Measurements from ENCODE around the gene DUXA.
A peak's percentile ranks its signal among the peaks of the same experiment; 100 is the strongest.
"Not testable (repeated sequence)": the region's sequence is repeated elsewhere in the genome, so short reads cannot be mapped to it uniquely, and the experiment has no call there.

Gene DUXA

DNA sequence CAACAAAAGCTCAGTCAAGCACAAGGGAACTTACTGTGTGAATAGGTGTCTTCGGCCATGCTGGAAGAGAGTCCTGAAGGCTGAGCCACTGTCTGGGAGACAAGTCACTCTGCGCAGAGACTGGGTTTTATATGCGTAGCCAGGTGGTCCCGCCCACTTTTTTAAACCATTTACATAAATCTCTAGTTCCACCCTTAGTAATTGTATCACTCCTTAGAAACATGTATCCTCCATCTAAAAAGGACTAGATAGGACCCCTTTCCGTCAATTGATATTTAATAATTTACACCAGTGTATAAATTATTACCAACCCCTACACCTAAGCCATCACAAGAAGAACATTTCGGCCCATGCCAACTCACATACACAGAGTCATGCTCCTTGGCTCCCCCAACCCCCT, at the start of gene DUXA:
Gene DUXA, minus strand, starts transcription at position 101 of the 400 bp plus-strand sequence. Its CDS starts 42 bp downstream, at position 59.
- no peak for DNase-seq (ENCODE audit: low spot score)

DNA sequence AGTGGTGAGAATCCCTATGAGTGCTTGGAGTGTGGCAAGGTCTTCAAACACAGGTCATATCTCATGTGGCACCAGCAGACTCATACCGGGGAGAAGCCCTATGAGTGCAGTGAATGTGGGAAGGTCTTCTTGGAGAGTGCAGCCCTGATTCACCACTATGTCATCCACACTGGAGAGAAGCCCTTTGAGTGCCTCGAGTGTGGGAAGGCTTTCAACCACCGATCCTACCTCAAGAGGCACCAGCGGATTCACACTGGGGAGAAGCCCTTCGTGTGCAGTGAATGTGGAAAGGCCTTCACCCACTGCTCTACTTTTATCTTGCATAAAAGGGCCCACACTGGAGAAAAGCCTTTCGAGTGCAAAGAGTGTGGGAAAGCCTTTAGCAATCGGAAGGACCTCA, 44.8 kb upstream of the DUXA start:
- no peak for DNase-seq (ENCODE audit: low spot score)

DNA sequence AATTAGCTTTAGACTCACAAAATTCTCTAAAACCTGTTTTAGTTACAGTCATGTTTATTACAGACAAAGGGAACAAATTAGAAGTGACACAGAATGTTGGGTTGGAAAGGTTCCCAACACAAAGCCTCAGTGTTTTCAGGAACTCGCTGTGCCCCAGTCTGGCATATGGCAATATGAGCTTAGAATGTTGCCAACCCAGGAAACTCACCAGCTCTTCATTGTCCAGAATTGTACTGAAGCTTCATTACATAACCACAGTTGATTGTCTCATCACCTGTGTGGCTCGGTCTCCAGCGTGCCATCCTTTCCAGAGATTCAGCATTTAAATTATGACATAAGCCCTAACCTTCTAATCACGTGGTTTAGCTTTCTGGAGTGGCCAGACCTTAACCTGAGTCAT, 43.1 kb upstream of the DUXA start:
- no peak for DNase-seq (ENCODE audit: low spot score)

DNA sequence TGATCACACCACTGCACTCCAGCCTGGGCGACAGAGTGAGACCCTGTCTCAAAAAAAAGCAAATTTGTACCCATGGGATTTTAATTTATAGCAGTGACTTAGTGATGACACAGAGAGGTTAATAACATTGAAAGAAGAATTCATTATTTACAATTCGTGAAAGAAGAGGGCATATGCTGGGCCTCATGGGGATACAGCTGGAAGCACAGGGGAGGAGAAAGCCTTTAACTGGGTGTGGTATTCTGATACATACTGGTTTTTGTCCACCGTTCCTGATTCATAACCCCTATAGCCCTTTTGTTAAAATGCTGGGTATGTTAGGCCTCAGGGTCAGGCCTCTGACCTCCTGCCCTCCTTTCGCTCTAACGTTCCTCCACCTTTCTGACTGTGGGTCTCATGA, 34.9 kb upstream of the DUXA start:
- no peak for DNase-seq (ENCODE audit: low spot score)

DNA sequence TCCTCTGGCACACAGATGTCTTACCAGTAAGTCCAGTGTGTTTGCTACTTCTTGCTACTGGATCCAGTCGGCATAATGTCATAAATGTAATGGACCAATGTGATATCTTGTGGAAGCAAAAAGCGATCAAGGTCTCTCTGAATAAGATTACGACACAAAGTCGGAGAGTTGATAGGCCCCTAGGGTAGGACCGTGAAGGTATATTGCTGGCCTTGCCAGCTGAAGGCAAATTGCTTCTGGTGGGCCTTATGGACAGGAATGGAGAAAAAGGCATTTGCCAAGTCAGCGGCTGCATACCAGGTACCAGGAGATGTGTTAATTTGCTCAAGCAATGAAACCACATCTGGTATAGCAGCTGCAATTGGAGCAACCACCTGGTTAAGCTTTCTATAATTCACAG, 30.6 kb upstream of the DUXA start:
- not testable (repeated sequence) for DNase-seq (ENCODE audit: low spot score)

DNA sequence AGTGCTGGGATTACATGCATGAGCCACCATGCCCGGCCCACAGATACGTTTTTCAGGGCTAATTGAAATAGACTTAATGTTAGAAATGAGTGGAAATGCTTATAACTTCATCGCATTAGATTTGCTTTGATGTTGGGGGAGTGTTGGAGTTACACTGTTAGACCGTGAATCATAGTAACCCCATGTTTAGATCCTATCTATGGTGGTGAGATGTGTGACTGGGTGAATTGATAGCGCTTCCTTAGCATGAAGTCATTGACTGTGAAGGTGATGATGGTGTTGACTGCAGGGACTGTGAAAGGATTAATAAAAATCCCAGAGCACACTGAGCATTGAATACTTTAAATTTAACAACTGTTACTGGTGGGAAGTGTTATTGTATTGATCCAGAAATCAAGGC, 25.7 kb upstream of the DUXA start:
- DNase-seq (ENCODE audit: low spot score) = no peak

DNA sequence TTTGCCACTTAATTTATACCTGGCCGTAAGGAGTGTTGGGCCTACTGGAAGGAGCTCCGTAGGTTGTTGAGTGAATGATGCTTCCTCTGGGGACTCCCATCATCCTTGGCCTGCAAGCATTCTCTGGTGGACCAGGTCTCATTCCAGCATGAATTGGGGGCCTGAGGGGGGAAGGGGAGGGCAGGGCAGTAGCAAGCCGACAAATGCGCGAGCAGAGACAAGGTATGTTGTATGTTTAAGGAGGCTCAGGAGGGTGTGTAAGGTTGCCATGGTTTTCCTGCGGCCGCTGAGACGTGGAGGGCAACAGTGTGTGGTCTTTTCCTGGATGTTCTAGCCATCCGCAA, 24.8 kb upstream of the DUXA start:
- no peak for DNase-seq (ENCODE audit: low spot score)

DNA sequence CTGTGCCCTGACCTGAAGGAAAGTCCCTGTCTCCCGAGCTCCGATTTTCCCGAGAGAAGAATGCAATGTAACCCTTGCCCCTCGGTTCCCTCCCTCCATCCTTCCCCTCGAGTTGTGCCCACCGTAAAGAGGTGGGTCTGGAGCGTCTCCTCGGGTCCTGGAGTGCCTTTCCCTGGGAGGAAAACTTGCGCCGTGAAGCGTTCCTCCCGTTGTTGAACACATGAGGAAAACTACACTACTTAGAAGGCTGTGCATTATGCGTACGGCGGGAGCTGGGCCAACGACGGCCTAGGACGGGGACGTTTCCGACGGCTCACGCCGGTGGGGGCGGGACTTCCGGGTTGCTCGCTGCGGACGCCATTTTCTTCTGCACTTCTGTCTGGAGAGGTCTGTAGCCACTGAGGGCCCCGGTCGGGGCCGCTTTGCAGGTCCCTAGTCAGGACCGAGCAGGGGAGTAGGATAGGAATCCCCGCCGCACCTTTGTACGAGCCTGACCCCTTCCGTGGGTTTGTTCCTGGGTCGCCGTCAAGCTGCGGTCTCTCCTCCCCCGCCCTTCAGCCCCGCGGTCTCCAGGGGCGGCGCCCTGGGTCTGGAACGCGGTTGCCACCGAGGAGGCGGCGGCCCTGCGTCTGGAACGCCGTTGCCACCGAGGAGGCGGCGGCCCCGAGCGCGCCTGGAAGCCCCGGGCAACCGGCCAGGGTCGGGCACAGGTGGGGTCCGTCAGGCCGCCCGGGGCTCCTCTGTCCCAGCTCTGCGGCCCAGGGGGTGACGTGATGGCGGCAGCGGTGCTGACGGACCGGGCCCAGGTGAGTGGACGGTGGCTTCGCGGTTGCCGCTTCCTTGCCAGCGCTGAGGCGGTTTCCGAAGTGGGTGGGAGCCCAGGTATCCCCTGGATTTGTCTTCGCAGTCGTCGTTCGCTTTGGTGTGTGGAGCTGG, 24.1 kb upstream of the DUXA start, which contains the start of gene ZNF264:
Gene ZNF264, plus strand, starts transcription at position 360 of the 936 bp plus-strand sequence. Its CDS starts 414 bp downstream, at position 774.
- peak; percentile 78 for DNase-seq (ENCODE audit: low spot score)

DNA sequence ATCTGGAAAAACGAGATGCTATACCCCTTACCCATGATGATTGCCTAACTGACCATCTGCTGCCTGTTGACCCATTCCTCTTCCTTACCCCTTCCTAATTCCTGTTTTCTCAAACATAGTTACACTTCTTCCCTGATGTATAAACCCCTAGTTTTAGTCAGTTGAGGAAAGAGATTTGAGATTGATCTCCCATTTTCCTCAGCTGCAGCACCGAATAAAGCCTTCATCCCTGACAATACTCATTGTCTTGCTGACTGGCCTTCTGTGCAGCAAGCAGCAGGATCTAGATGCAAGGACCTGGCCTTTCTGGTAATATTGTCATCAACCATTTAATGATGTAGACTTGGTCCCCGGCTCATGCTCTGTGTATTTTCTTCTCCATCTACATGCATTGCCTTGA, 23.0 kb upstream of the DUXA start:
- no peak for DNase-seq (ENCODE audit: low spot score)

DNA sequence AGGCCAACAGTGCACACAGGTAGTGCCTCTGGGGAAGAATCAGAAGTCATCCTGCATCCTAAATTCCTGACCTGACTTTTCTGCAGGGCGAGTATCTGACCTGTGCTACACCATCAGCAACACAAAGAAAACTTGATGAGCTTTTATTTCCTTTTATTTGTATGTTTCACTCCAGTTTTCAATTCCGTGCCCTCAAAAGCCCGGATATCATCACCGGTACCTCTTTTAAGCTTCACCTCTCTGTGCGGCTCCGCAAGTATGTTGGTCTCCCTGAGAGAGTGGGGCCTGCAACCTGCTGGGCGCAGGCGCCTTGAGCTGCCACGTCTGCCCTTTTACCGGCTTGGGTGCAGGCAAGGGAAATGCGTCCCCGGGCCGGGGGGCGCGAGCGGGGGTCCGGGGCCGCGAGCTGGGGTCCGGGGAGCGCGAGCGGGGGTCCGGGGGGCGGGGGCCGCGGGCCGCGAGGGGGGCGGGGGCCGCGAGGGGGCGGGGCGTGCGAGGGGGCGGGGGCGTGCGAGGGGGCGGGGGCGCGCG, 4.3 kb upstream of the DUXA start:
- no peak for DNase-seq (ENCODE audit: low spot score)

DNA sequence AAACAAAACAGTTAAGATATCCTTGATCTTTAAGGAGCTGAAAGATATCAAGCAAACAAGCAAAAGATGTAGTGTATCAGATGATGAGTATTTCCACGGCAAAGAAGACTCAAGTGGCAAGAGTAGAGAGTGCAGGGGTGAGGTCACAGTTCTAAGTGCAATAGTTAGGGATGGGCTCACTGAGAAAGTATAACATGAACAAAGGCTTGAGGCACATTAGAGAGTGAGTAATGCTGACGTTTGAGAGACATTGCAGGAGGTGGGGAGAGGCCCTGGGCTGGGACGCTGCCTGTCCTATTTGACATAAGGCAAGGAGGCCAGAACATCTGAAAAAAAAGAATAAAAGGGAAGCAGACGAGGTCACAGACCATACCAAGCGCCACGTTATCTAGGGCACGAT, 1.4 kb downstream of the DUXA start:
- DNase-seq (ENCODE audit: low spot score) = no peak

DNA sequence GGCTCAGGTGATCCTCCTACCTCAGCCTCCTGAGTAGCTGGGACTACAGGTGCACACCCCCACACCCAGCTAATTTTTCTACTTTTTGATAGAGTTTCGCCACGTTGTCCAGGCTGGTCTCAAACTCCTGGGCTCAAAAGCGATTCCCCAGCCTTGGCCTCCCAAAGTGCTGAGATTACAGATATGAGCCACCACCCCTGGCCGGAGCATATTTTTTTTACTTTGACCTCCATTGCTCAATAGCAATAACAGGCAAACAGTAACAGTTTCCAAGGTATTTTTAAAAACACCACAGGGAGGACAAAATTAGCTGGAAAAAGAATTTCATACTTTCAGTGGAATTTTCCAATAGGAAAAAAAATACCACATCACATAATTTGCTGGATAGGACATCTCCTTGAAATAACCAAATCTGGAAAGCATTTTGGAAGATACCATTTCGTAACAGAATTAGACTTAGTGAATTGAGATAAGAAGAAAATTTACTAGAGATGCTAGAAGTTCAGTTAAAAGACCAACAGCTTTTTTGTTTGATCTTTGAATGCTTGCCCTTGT, 5.2 kb downstream of the DUXA start:
- DNase-seq (ENCODE audit: low spot score) = no peak

DNA sequence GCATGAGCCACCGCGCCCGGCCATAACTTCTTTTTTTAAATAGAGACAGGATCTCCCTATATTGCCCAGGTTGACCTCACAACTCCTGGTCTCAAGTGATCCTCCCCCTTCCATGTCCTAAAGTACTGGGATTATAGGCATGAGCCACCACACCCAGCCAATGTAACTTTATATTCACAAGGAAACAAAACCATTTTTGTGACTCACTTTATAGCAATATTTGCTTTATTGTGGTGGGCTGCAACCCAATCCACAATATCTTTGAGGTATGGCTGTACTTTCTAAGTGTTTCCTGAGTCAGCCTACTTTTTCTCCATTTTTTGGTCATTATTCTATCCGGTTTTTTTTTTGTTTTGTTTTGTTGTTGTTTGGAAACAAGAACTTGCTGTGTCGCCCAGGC, 14.4 kb downstream of the DUXA start:
- DNase-seq (ENCODE audit: low spot score) = no peak

DNA sequence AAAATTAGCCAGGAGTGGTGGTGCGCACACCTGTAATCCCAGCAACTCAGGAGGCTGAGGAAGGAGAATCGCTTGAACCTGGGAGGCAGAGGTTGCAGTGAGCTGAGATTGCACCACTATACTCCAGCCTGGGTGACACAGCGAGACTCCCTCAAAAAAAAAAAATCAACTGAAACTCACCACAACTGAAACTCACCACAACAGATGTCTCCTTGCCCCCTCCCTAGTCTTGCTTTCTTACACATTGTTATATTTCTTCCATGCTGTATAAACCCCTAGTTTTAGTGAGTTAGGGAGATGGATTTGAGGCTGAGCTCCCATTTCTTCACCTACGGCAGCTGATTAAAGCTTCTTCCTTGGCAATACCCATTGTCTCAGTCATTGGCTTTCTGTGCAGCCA, 25.6 kb downstream of the DUXA start:
- no peak for DNase-seq (ENCODE audit: low spot score)

DNA sequence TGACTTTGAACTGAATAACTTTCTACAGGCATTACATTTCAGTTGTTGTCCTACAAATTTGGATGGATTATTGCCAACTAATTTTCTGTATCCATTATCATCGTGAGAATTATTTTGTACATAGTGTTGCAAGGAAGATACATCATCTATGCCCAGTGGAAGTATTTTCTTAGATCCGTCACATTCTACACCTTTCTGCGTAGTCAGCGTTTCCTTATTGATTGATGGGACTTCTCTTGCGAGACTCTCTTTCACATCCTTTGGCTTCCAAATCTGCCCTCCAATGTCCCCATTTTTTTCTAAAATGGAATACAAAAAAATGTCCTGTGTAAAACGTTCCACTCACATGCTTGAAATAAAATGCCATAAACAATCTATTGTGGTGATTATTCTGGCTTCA, 31.5 kb downstream of the DUXA start:
- DNase-seq (ENCODE audit: low spot score) = no peak

DNA sequence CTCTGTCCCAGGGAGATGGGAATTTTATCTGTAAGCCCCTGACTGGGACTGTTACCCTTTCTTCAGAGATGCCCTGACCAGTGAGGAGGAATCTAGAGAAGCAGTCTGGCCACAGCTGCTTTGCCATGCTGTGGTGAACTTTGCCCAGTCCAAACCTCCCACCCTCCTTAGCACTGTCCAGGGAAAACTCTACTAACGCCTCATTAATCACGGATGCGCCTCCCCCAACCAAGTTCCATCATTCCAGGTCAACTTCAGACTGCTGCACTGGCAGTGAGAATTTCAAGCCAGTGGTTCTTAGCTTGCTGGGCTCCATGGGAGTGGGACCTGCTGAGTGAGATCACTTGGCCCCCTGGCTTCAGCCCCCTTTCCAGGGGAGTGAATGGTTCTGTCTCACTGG, 39.9 kb downstream of the DUXA start:
- not testable (repeated sequence) for DNase-seq (ENCODE audit: low spot score)

DNA sequence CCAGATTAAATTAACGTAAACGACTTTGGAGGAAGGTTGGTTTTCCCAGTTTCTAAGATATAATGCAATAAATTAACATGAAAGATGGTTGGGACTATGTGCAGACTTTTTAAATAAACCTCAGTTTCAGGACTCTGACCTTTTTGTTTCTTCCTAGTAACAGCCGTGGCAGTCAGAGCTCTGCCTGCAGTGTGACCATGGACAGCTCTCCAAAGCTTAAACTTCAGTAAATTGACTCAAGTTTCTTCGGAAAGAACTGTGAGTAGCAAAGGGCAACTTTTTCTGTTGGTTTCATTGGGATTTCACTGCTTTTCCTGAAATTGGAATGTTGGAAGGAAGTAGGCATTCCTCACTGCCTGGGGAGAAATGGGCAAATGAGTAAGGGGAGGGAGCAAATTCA, 43.4 kb downstream of the DUXA start:
- DNase-seq (ENCODE audit: low spot score) = no peak

DNA sequence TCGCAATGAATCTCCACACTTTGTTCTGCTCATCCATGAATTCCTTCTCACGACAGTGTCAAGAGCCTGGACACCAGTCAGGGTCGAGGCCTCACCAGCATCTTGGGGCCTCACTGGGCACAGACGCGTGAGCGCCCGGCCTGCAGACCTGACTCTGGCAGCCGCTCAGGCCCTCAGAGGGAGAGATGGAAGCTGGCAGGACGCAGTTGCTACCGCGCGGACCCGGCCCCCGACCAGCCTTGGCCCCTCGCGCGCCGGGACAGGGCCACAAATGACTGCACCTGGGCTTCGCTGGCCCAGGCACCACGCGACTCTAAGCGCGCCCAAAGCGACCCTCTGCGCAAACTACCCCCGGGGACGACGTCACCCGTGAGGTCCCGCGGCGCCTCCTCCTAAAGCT, 48.4 kb downstream of the DUXA start:
- no peak for DNase-seq (ENCODE audit: low spot score)

DNA sequence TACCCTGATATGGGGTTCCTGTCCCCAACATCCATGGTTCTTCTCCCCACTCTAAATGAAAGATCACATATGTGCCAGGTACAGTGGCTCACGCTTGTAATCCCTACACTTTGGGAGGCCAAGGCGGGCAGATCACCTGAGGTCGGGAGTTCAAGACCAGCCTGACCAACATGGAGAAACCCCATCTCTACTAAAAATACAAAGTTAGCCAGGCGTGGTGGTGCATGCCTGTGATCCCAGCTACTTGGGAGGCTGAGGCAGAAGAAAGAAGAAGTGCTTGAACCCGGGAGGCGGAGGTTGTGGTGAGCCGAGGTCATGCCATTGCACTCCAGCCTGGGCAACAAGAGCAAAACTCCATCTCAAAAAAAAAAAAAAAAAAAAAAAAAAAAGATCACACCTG, 53.8 kb downstream of the DUXA start:
- DNase-seq (ENCODE audit: low spot score) = not testable (repeated sequence)

DNA sequence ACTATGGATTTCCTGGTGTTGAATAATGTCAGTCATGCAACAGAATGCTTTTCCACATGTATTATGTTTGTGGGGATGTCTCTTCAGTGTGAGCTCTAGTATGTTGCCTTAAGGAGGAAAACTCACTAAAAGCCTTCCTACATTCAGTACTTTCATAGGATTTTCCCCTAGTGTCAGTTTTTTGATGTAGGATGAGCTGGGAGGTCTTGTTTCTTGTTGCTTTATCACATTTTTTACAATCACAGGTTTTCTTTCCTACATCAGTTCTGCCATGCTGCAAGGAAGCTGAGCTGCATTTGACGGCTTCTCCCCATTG, 56.0 kb downstream of the DUXA start:
- no peak for DNase-seq (ENCODE audit: low spot score)

DNA sequence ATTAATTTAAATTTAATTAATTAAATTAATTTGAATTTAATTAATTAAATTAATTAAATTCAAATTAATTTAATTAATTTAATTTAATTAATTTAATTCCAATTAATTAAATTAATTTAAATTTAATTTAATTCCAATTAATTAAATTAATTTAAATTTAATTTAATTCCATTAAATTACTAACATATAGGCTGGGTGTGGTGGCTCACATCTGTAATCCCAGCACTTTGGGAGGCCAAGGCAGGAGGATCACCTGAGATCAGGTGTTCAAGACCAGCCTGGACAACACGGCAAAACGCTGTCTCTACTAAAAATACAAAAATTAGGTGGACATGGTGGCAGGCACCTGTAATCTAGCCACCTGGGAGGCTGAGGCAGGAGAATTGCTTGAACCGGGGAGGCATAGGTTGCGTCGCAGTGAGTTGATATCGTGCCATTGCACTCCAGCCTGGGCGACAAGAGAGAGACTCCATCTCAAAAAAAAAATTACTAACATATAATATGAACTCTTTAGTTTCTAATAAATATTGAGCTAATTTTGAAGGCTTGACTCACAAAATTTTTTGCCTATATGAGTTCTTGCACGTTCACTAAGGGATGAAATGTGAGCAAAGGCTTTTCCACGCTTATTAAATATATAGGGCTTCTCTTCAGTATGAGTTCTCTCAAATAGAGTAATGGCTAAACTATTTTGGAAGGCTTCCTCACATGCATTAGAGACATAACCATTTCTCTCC, 56.5 kb downstream of the DUXA start:
- no peak for DNase-seq (ENCODE audit: low spot score)

DNA sequence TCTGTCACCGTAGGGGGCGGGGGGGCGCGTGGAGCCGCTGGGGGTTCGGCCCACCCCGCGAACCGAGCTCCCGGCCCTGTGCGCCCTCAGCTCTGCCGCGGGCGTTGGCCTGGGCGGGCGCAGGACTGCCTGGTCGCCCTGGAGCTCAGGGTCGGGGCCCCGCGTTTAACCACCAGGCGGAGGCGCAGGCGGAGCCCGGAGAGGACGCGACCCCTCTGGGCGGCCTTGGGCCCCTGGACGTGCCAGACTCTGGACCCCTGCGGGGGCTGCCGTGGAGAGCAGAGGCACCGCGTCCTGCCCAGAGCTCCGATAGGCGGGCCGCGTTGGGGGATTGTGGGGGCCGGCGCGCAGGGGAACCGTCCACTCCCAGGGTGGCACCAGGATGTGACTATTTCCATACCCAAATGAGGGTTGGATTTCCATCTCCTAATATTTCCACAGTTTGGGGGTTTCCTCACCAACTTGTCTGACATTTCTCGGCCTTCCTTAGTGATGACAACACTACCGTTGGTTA, 60.5 kb downstream of the DUXA start:
- DNase-seq (ENCODE audit: low spot score) = no peak
